PC-9 (cell line): ENCODE results near the gene GABRR3.

ENCODE experiments used
- CTCF ChIP-seq: fragments of 200-600 bp; sonication (generic); conservative IDR thresholded peaks from 2 replicates; pipeline ENCODE4 v1.6.1; 2017; ENCODE audit warnings: mixed run types, antibody characterized with exemption, mild to moderate bottlenecking, moderate library complexity
- EZH2 ChIP-seq: fragments of 200-600 bp; sonication (generic); IDR thresholded peaks from 2 replicates; pipeline ENCODE4 v1.8.0; 2017; ENCODE audit warnings: antibody characterized with exemption, low read depth

- TF ChIP-seq CTCF: no peak
- TF ChIP-seq EZH2: no peak
These were observed 40.7 kb downstream of the GABRR3 start for GRCh38 chr3:97994328-97994945.
